AG04450 (cell line): ENCODE measurements around the gene RAB4A. TPM values are rescaled to one million over a fixed set of nuclear protein-coding genes. Genes with fewer than 3 reads are reported as not detected.

Source experiments
- CTCF ChIA-PET: fragments of 300-600, 350-600 bp; formaldehyde crosslinking; extraction: SDS; loops from one replicate; lab custom pipeline; 2022; ENCODE audit warnings: antibody characterized with exemption, inconsistent platforms; lab: Charles Lee
- POLR2A ChIA-PET: fragments of 350-600 bp; formaldehyde crosslinking; extraction: SDS; loops from one replicate; lab custom pipeline; 2021; ENCODE audit warnings: antibody characterized with exemption, inconsistent platforms; lab: Yijun Ruan, JAX
- DNase-seq: peaks from one replicate; pipeline ENCODE4 v3.0.0-alpha.2; 2011; ENCODE audit warnings: low read depth, low spot score
- H3K27ac ChIP-seq: one replicate; pipeline ENCODE4 v1.5.1; 2012; ENCODE audit warnings: low read depth, low read length, control low read depth
- H3K27me3 ChIP-seq: one replicate; pipeline ENCODE4 v1.6.0; 2012; ENCODE audit warnings: low read length; ENCODE audit not compliant: control insufficient read depth, insufficient read depth
- H3K4me3 ChIP-seq: 2 replicates; pipeline ENCODE4 v1.5.1; 2011; ENCODE audit warnings: mild to moderate bottlenecking, low read depth, low read length, control low read depth
- H3K9me3 ChIP-seq: 2 replicates; pipeline ENCODE4 v1.5.1; 2012; ENCODE audit warnings: low read length; ENCODE audit not compliant: control insufficient read depth, insufficient read depth
- CTCF ChIP-seq: IDR thresholded peaks from 2 replicates; pipeline ENCODE4 v1.5.1; 2011; ENCODE audit warnings: low read depth, low read length, control low read depth, inconsistent platforms
- polyA plus RNA-seq: library from polyadenylated mRNA; depleted of rRNA; stranded (reverse); fragments of >200 nt; gene quantifications from 2 replicates; pipeline ENCODE4 v1.2.3, GENCODE V29; 2011

RAB4A gene
- polyA plus RNA-seq, 1 experiment, result 50.6 TPM

- ChIA-PET CTCF (interaction anchor here (0.6 to 5.0 kb wide), 6 partner anchors 29 to 566 kb away, joined by 3 to 74 read pairs (median 28); partner anchors contain the start of gene RHOU), POLR2A (no interaction called here)
- Histone ChIP-seq H3K9me3 (no peaks in the 10 kb centered on the region), H3K4me3 (no peak overlapping the region), H3K27ac (no peak overlapping the region), H3K27me3 (peaks cover 24% of the 10 kb centered on the region)
- TF ChIP-seq CTCF, result no peak
- DNase-seq, result no peak
These were observed 40.6 kb upstream of the RAB4A start for GRCh38 chr1:229230140-229230892.

GRCh38 chr1:229230893-229231753, 39.8 kb upstream of the RAB4A start:
- TF ChIP-seq CTCF, result no peak
- H3K27ac ChIP-seq, result no peak overlapping the region
- no peaks in the 10 kb centered on the region for H3K9me3 ChIP-seq
- peaks cover 24% of the 10 kb centered on the region for H3K27me3 ChIP-seq
- POLR2A ChIA-PET, result no interaction called here
- H3K4me3 ChIP-seq, result no peak overlapping the region
- DNase-seq, result no peak
- CTCF ChIA-PET, result interaction anchor here (0.6 to 5.0 kb wide), 3 partner anchors 80 to 567 kb away, joined by 3 to 74 read pairs (median 7); no protein-coding TSS in a partner anchor

GRCh38 chr1:229231754-229232119, 39.2 kb upstream of the RAB4A start:
- TF ChIP-seq CTCF, result no peak
- DNase-seq, result no peak
- H3K27me3 ChIP-seq, result peaks cover 24% of the 10 kb centered on the region
- H3K4me3 ChIP-seq, result no peak overlapping the region
- POLR2A ChIA-PET, result no interaction called here
- no peaks in the 10 kb centered on the region for H3K9me3 ChIP-seq
- CTCF ChIA-PET, result interaction anchor here (5.0 kb wide), 1 partner anchor 567 kb away, joined by 74 read pairs; no protein-coding TSS in a partner anchor
- no peak overlapping the region for H3K27ac ChIP-seq

GRCh38 chr1:229234870-229235472, 35.9 kb upstream of the RAB4A start:
- no peak for TF ChIP-seq CTCF
- no peak for DNase-seq
- Histone ChIP-seq H3K9me3 (no peaks in the 10 kb centered on the region), H3K4me3 (no peak overlapping the region), H3K27me3 (peaks cover 14% of the 10 kb centered on the region), H3K27ac (no peak overlapping the region)
- ChIA-PET CTCF (interaction anchor here (0.7 to 1.0 kb wide), 2 partner anchors 8 to 570 kb away, joined by 3 read pairs; no protein-coding TSS in a partner anchor), POLR2A (no interaction called here)
